Fibroblast of skin of right biceps (primary cell): ENCODE results near the gene KCTD2.
A peak's percentile ranks its signal among the peaks of the same experiment; 100 is the strongest.
"Not testable (repeated sequence)": the region's sequence is repeated elsewhere in the genome, so short reads cannot be mapped to it uniquely, and the experiment has no call there.

Source experiments
- DNase-seq: peaks from one replicate; pipeline ENCODE4 v3.0.0-alpha.2; 2013

The KCTD2 gene

GRCh38 chr17:75051941-75052340 is 4.9 kb downstream of the KCTD2 start:
- DNase-seq = no peak

- DNase-seq = peak; percentile 72
These were observed 12.6 kb downstream of the KCTD2 start for GRCh38 chr17:75059369-75060345.

GRCh38 chr17:75060434-75061054 is 13.5 kb downstream of the KCTD2 start:
- no peak for DNase-seq

GRCh38 chr17:75061055-75061438 is 14.0 kb downstream of the KCTD2 start:
- no peak for DNase-seq

- no peak for DNase-seq
These were observed 14.6 kb downstream of the KCTD2 start for GRCh38 chr17:75061618-75062017.

GRCh38 chr17:75063201-75063600 is 16.2 kb downstream of the KCTD2 start:
- no peak for DNase-seq

- DNase-seq = no peak
These were observed 16.6 kb downstream of the KCTD2 start for GRCh38 chr17:75063626-75064025.

- DNase-seq = no peak
These were observed 17.0 kb downstream of the KCTD2 start for GRCh38 chr17:75064040-75064439.

GRCh38 chr17:75064460-75064859 is 17.4 kb downstream of the KCTD2 start:
- DNase-seq = no peak

- no peak for DNase-seq
These were observed 18.0 kb downstream of the KCTD2 start for GRCh38 chr17:75064867-75065561.

GRCh38 chr17:75065562-75066151 is 18.6 kb downstream of the KCTD2 start:
- peak; percentile 60 for DNase-seq

- no peak for DNase-seq
These were observed 20.8 kb downstream of the KCTD2 start for GRCh38 chr17:75067856-75068255.

- DNase-seq = no peak
These were observed 21.7 kb downstream of the KCTD2 start for GRCh38 chr17:75068750-75069149.

GRCh38 chr17:75069783-75070182 is 22.8 kb downstream of the KCTD2 start:
- DNase-seq = peak; percentile 26

GRCh38 chr17:75071478-75072271 is 24.6 kb downstream of the KCTD2 start:
- not testable (repeated sequence) for DNase-seq

- not testable (repeated sequence) for DNase-seq
These were observed 25.9 kb downstream of the KCTD2 start for GRCh38 chr17:75072909-75073308.

GRCh38 chr17:75073618-75074047 is 26.6 kb downstream of the KCTD2 start:
- peak; percentile 22 for DNase-seq

GRCh38 chr17:75074532-75074931 is 27.5 kb downstream of the KCTD2 start:
- no peak for DNase-seq

GRCh38 chr17:75075597-75076336 is 28.7 kb downstream of the KCTD2 start:
- no peak for DNase-seq

- DNase-seq = no peak
These were observed 30.1 kb downstream of the KCTD2 start for GRCh38 chr17:75077072-75077495.
